Astrocyte of the hippocampus (primary cell): ENCODE measurements around the gene PPP1R8.
A peak's percentile ranks its signal among the peaks of the same experiment; 100 is the strongest.
"Not testable (repeated sequence)": the region's sequence is repeated elsewhere in the genome, so short reads cannot be mapped to it uniquely, and the experiment has no call there.

Experiments used
- DNase-seq: peaks from one replicate; pipeline ENCODE4 v3.0.0; 2011; ENCODE audit warnings: low read depth, low spot score

PPP1R8 gene

GRCh38 chr1:27830621-27831440, at the start of gene PPP1R8:
Gene PPP1R8, plus strand, starts transcription at chr1:27830782. Its CDS starts 54 bp downstream, at chr1:27830836.
- DNase-seq = peak; percentile 98

DNA sequence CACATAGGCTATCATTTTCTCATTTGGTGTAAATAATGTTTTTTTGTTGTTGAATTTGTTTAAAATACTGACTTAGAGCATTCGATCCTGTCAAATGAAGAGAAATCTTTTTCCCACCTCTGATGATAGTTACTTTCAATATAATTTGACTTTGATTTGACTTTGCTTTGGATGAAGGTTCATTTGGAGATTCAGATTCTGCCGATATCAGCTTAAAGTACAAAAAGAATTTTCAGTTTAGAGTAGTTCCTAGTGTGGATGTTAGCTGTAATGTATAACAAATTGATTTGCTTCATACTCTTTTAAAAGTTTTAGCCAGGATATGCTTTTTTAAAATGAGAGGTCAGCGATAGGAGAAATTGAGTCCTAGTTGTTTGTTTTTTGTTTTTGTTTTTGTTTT, 47.6 kb upstream of the PPP1R8 start:
- no peak for DNase-seq

DNA sequence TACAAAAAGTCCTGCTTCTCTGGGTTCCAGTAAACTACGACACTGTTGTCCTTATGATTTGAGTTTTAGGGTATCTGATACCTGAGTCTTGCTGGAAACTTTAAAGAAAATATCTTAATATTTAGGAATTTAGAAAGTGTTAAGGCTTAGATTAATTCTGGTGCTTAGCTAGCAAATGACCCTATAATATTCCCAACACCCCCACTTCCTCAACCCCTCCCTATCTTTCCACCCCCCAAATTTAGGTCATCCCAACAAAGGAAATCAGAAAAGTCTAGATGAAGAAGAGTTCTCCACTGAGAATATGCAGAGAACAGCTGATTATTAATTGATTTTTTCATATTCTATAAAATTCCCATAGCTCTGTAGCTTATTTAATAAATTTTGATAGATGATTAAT, 45.9 kb upstream of the PPP1R8 start:
- DNase-seq = no peak

- peak; percentile 42 for DNase-seq
Measured at GRCh38 chr1:27785781-27786455, 44.7 kb upstream of the PPP1R8 start.

- peak; percentile 38 for DNase-seq
Measured at GRCh38 chr1:27787895-27788294, 42.7 kb upstream of the PPP1R8 start.

- DNase-seq = peak; percentile 12
Measured at GRCh38 chr1:27789540-27790041, 41.0 kb upstream of the PPP1R8 start.

DNA sequence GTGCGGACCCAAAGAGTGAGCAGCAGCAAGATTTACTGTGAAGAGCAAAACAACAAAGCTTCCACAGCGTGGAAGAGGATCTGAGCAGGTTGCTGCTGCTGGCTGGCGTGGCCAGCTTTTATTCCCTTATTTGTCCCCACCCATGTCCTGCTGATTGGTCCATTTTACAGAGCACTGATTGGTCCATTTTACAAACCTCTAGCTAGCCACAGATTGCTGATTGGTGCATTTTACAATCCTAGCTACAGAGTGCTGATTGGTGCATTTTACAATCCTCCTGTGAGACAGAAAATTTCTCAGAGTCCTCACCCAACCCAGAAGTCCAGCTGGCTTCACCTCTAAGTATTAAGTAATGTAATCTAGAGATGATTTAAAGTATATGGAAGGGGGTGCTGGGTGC, 40.3 kb upstream of the PPP1R8 start:
- DNase-seq = not testable (repeated sequence)

DNA sequence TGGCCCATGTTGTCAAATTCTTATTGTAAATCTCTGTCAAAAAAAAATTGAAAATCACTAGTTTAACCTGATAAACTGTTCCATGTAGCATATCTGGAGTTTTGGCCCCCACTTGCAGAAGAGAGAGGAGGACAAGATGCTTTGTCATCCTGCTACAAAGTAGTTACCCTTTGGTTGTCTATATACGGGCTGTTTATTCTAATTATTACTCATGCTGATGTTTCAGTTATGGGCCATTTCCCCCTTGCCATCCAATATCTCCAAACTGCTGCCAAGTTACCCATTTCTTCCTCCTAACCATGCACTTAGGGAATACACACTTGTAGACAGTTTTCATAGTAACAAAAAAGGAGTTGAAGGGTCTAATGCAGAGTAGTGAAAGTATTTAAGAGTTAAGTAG, 35.0 kb upstream of the PPP1R8 start:
- no peak for DNase-seq

GRCh38 chr1:27804791-27805190, 25.8 kb upstream of the PPP1R8 start:
- no peak for DNase-seq

GRCh38 chr1:27806758-27807157, 23.8 kb upstream of the PPP1R8 start:
- no peak for DNase-seq

DNA sequence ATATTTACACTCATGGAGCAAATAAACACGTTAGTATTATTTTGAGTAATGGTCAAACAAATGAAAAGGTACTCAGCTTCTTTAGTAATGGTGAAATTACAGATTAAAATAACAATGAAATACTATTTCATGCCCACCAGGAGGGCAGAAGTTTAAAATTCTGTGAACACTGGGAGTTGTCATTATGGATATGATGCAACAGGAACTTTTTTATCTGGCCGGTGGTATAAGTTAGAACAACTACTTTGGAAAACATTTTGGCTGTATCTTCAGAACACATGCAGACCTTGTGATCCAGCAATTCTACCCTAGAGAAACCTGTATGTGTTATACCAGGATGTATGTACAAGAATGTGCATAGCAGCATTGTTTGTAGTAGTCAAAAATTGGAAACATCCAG, 23.2 kb upstream of the PPP1R8 start:
- no peak for DNase-seq

- not testable (repeated sequence) for DNase-seq
Measured at GRCh38 chr1:27808131-27808530, 22.5 kb upstream of the PPP1R8 start.

DNA sequence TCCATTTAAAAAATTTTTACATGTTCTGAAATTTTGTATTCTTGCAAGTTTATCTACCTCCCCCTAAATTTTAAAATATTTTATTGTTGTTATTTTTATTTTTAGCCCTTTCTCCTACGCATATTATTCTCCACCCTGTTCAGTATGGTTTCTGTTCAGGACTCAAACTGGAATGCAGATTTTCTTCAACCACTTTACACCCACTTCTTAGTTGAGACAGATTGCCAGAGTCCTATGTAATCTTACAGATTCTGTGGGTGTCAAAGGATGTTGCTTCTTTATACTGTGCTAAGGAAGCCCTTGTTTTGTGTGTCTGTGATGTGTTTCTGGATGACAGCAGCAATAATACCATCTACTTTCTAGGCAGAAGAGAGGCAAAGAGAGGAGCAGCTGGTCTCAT, 20.7 kb upstream of the PPP1R8 start:
- DNase-seq = no peak

DNA sequence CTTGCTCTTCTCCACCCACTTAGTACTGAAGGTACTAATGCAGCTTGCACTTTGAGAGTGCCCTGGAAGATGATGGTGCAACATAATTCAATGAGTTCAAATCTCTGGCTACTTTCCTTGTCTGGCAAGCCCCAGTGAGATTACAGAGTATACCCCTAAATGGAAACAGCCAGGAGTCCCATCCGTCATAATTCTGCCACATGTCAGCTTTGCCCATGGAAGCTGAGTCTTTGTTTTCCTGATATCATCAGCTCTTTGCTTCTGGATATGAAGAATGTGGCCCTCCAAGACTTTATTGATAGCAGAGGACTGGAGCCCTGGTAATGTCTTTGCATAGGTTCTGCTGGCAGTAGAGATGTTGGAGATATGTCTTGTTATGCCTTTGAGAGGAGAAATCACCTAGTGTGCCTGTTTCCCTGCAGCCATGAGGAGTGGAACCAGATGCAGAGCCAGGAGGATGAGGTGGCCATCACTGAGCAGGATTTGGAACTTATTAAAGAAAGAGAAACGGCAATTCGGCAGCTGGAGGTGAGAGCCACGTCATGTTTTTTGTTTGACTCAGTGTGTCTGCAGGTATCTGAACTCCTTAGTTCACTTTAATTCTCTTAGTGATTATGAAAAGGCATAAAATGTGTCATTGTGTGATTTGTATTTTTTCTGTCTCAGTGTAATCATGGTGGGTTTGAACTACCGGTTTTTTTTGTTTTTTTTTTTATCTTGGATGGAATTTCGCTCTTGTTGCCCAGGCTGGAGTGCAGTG, 18.7 kb upstream of the PPP1R8 start:
- DNase-seq = no peak

DNA sequence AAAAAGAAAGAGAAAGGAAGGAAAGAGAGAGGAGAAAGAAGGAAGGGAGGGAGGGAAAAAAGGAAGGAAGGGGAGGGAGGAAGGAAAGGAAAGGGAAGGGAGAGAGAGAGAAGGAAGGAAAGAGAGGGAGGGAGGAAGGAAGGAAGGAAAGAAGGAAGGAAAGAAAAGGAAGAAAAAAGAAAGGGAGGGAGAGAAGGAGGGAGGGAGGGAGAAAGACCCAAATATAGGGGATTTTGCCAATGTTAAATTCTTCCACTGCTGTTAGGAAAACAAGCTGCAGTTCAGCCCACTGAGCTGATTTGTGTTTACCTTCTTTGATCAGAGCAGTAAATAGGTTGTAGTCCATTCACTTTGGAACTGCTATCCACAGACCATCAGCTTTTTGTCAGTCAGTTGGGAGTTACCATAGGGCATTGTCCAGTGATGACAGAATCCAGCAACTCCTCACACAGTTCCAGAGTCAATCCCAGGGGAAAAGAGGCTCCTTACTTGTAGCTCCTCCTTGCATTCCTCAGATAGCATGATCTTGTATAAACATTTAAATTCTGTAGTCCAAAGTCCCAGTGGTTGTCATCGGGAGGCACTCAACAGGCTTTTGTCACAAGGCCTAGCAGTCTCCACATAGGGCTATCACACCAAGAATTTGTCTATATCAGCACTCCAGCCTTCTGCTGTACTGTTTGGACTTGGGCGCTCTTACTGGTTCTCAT, 13.5 kb upstream of the PPP1R8 start:
- DNase-seq = peak; percentile 38

DNA sequence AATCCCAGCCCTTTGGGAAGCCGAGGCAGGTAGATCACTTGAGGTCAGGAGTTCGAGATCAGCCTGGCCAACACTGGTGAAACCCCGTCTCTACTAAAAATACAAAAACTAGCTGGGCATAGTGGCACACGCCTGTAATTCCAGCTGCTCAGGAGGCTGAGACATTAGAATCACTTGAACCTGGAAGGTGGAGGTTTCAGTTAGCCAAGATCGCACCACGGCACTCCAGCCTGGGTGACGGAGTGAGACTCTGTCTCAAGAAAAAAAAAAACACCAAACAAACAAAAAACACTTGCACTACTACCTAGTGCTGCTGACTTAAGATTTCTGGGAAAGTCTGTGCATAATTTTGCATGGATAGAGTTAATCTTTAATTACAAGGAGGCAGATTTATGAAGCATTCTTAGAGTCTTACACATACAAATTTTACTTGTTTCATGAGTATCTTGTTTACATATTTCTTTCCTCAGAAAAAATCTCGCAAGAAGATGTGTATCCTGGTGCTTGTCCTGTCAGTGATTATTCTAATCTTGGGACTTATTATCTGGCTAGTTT, 8.7 kb upstream of the PPP1R8 start:
- no peak for DNase-seq

DNA sequence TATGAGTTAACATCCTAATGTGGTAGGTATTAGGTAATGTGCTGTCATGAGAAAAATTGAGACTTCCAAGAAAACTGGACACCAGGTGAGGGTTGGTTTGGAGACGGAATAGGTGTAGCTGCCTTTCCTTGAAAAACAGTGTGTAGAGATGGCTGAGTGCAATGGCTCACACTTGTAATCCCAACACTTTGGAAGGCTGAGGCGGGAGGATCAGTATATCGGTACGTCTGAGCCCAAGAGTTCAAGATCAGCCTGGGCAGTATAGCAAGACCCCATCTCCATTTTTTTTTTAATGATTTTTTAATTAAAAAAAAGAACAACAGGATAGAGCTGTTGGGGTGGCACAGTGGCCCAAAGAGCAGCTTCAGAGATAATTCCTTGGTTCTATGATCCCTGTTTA, 6.8 kb upstream of the PPP1R8 start:
- DNase-seq = no peak

- DNase-seq = no peak
Measured at GRCh38 chr1:27824411-27824810, 6.2 kb upstream of the PPP1R8 start.

DNA sequence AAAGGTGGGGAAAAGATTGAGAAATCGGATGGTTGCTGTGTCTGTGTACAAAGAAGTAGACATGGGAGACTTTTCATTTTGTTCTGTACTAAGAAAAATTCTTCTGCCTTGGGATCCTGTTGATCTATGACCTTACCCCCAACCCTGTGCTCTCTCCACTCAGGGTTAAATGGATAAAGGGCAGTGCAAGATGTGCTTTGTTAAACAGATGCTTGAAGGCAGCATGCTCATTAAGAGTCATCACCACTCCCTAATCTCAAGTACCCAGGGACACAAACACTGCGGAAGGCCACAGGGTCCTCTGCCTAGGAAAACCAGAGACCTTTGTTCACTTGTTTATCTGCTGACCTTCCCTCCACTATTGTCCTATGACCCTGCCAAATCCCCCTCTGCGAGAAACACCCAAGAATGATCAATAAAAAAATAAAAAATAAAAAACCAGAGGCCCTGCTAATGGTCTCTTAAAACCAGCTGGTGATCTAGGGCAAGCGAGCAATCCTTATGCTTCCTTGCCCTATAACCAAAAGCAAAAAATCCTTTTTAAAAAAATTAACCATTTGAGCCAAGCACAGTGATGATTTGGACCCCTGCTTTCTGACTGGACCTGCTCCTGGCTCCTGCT, 1.1 kb upstream of the PPP1R8 start:
- not testable (repeated sequence) for DNase-seq

DNA sequence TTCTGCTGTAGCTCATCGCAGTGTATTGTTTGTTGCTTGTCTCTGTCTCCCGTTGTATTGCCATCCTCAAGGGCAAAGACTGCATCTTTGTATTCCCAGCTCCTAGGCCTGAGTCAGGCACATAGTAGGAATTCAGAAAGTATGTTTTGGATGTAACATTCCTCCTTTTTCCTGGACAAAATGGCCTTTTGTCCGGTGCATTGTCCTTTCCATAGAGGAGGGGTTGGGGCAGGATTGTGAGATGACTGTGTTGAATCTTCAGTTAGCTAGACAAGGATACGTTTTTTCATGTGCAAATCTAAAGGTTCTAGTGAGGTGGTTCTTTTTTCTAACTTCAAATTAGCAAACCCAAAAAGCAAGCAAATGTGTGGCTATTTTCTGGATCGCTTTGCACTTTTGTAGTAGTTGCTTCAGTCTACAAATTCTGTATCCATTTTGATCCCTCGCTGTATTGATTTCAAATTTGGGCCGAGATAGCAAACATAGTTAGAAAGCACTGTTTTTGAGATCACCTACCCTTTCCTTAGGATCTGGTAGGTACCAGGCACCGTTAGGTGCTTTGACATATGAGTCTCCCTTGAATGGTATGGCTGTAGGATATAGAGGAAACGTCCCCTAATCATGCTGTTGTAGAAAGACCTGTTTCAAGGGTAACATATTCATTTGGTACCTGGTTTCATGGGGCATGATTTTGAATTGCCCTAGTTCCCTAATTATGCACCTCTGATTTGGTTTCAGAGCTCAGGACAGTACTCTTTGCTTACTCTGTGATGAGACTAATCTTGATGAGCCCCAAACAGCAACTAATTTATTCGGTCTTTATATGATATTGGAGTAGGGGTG, 1.2 kb downstream of the PPP1R8 start:
- peak; percentile 35 for DNase-seq
